GM10266 (cell line): ENCODE measurements around the gene WDR62.
"Not testable (repeated sequence)": the region's sequence is repeated elsewhere in the genome, so short reads cannot be mapped to it uniquely, and the experiment has no call there.

Experiments used
- DNase-seq: peaks from one replicate; pipeline ENCODE4 v3.0.0; 2012; ENCODE audit errors: extremely low spot score
- CTCF ChIP-seq: IDR thresholded peaks from 2 replicates; pipeline ENCODE4 v1.5.1; 2012; ENCODE audit warnings: mild to moderate bottlenecking, low read depth; ENCODE audit not compliant: control insufficient read depth, insufficient read depth; ENCODE audit errors: missing control alignments

The WDR62 gene

GRCh38 chr19:36027696-36028095 lies 27.0 kb upstream of the WDR62 start:
- no peak for TF ChIP-seq CTCF
- no peak for DNase-seq

- no peak for TF ChIP-seq CTCF
- DNase-seq, result no peak
Observed at GRCh38 chr19:36028313-36029041, 26.2 kb upstream of the WDR62 start.

GRCh38 chr19:36030264-36031148 lies 24.2 kb upstream of the WDR62 start:
- DNase-seq, result peak; percentile 56
- TF ChIP-seq CTCF, result no peak

GRCh38 chr19:36031308-36031707 lies 23.4 kb upstream of the WDR62 start:
- no peak for DNase-seq
- no peak for TF ChIP-seq CTCF

GRCh38 chr19:36032251-36033104 lies 22.2 kb upstream of the WDR62 start, which contains the start of gene CLIP3:
Gene CLIP3 (minus strand): TSS chr19:36032873. CDS start chr19:36032357, 516 bp downstream.
- DNase-seq, result peak; percentile 95
- TF ChIP-seq CTCF, result no peak

- no peak for TF ChIP-seq CTCF
- no peak for DNase-seq
Observed at GRCh38 chr19:36040495-36040894, 14.2 kb upstream of the WDR62 start.

GRCh38 chr19:36041092-36041491 lies 13.6 kb upstream of the WDR62 start:
- not testable (repeated sequence) for DNase-seq
